Liver (tissue), 9 donors: ENCODE data around the gene ADAM19. TPM values are rescaled to one million over a fixed set of nuclear protein-coding genes. Genes with fewer than 3 reads are reported as not detected.

Experiments used
- DNase-seq: peaks from one replicate; pipeline ENCODE4 v3.0.0-alpha.2; 2017; ENCODE audit warnings: low spot score
- H3K27ac ChIP-seq, 2 donors: one replicate each; pipeline ENCODE4 v1.7.0; 2013; ENCODE audit warnings: inconsistent platforms in 2 of 2, low read length in 2 of 2, control low read depth in 1 of 2, low read depth in 1 of 2, mild to moderate bottlenecking in 1 of 2
- H3K27me3 ChIP-seq, 4 donors: one replicate each; pipeline versions ENCODE4 v1.6.1 to v1.7.0; 2013; ENCODE audit warnings: low read length in 3 of 4, inconsistent platforms in 1 of 4, mild to moderate bottlenecking in 1 of 4, moderate library complexity in 1 of 4; ENCODE audit not compliant: control insufficient read depth in 4 of 4, insufficient read depth in 4 of 4
- H3K36me3 ChIP-seq, 4 donors: one replicate each; pipeline versions ENCODE4 v1.6.1 to v1.7.0; 2013; ENCODE audit warnings: low read length in 3 of 4, mild to moderate bottlenecking in 3 of 4, low read depth in 1 of 4, moderate library complexity in 1 of 4; ENCODE audit not compliant: control insufficient read depth in 4 of 4, insufficient read depth in 3 of 4
- H3K4me1 ChIP-seq, 4 donors: one replicate each; pipeline versions ENCODE4 v1.6.1 to v1.7.0; 2013; ENCODE audit warnings: low read length in 3 of 4, mild to moderate bottlenecking in 3 of 4, moderate library complexity in 1 of 4; ENCODE audit not compliant: control insufficient read depth in 4 of 4, insufficient read depth in 4 of 4
- H3K4me3 ChIP-seq, 3 donors: one replicate each; pipeline versions ENCODE4 v1.6.1 to v1.7.0; 2013; ENCODE audit warnings: low read length in 3 of 3, control low read depth in 1 of 3, low read depth in 1 of 3, mild to moderate bottlenecking in 1 of 3
- H3K9ac ChIP-seq, 2 donors: one replicate each; pipeline ENCODE4 v1.7.0; 2013; ENCODE audit warnings: low read length in 2 of 2, mild to moderate bottlenecking in 2 of 2, moderate library complexity in 2 of 2, control low read depth in 1 of 2, low read depth in 1 of 2
- H3K9me3 ChIP-seq, 4 donors: one replicate each; pipeline versions ENCODE4 v1.6.1 to v1.7.0; 2013; ENCODE audit warnings: low read length in 3 of 4; ENCODE audit not compliant: control insufficient read depth in 4 of 4
- CTCF ChIP-seq: fragments of 150-350 bp; IDR thresholded peaks from 2 replicates; pipeline ENCODE4 v1.5.1; 2017; ENCODE audit warnings: improper control_type of control experiment, low read depth, low read length; ENCODE audit not compliant: missing input control
- EGR1 ChIP-seq, 2 donors: IDR thresholded peaks; 2 replicates each; pipeline ENCODE4 v1.6.1; 2016 to 2018; ENCODE audit warnings: antibody characterized with exemption in 2 of 2, low read depth in 2 of 2
- FOXA1 ChIP-seq: IDR thresholded peaks from 2 replicates; pipeline ENCODE4 v1.6.1; 2016; ENCODE audit warnings: antibody characterized with exemption
- FOXA2 ChIP-seq: IDR thresholded peaks from 2 replicates; pipeline ENCODE4 v1.6.1; 2016; ENCODE audit warnings: antibody characterized with exemption
- GABPA ChIP-seq, 2 donors: IDR thresholded peaks in 1 of 2; conservative IDR thresholded peaks in 1 of 2; 2 replicates each; pipeline ENCODE4 v1.6.1; 2016; ENCODE audit warnings: antibody characterized with exemption in 2 of 2, mild to moderate bottlenecking in 1 of 2, moderate library complexity in 1 of 2
- HNF4A ChIP-seq, 2 donors: conservative IDR thresholded peaks; 2 replicates each; pipeline ENCODE4 v1.6.1; 2016; ENCODE audit warnings: antibody characterized with exemption in 2 of 2, mild to moderate bottlenecking in 2 of 2
- HNF4G ChIP-seq: IDR thresholded peaks from 2 replicates; pipeline ENCODE4 v1.6.1; 2016; ENCODE audit warnings: antibody characterized with exemption
- JUND ChIP-seq, 2 donors: IDR thresholded peaks; 2 replicates each; pipeline ENCODE4 v1.6.1; 2016; ENCODE audit warnings: antibody characterized with exemption in 2 of 2
- MAX ChIP-seq: IDR thresholded peaks from 2 replicates; pipeline ENCODE4 v1.6.1; 2016; ENCODE audit warnings: antibody characterized with exemption
- NR2F2 ChIP-seq: IDR thresholded peaks from 2 replicates; pipeline ENCODE4 v1.6.1; 2016; ENCODE audit warnings: antibody characterized with exemption
- RAD21 ChIP-seq, 2 donors: IDR thresholded peaks; 2 replicates each; pipeline ENCODE4 v1.6.1; 2016; ENCODE audit warnings: antibody characterized with exemption in 2 of 2, mild to moderate bottlenecking in 2 of 2
- REST ChIP-seq: IDR thresholded peaks from 2 replicates; pipeline ENCODE4 v1.6.1; 2016; ENCODE audit warnings: antibody characterized with exemption, mild to moderate bottlenecking
- RXRA ChIP-seq, 2 donors: IDR thresholded peaks; 2 replicates each; pipeline ENCODE4 v1.6.1; 2017 to 2018; ENCODE audit warnings: antibody characterized with exemption in 2 of 2, mild to moderate bottlenecking in 1 of 2
- SP1 ChIP-seq: IDR thresholded peaks from 2 replicates; pipeline ENCODE4 v1.6.1; 2018; ENCODE audit warnings: antibody characterized with exemption, mild to moderate bottlenecking
- TAF1 ChIP-seq: conservative IDR thresholded peaks from 2 replicates; pipeline ENCODE4 v1.6.1; 2016; ENCODE audit warnings: antibody characterized with exemption, mild to moderate bottlenecking
- YY1 ChIP-seq: IDR thresholded peaks from 2 replicates; pipeline ENCODE4 v1.6.1; 2016; ENCODE audit warnings: antibody characterized with exemption, mild to moderate bottlenecking
- ZBTB33 ChIP-seq: IDR thresholded peaks from 2 replicates; pipeline ENCODE4 v1.6.1; 2016; ENCODE audit warnings: antibody characterized with exemption
- WGBS: extraction: QIAGEN DNeasy Blood & Tissue Kit; methylation state at CpG from one replicate; pipeline ENCODE4 v1.1.7; 2013; 5-methylcytosine and 5-hydroxymethylcytosine counted together
- polyA plus RNA-seq, 2 donors: library from polyadenylated mRNA; stranded (reverse) in 1 of 2; unstranded in 1 of 2; fragments of 200-250 nt in 1 of 2; fragments of >200 nt in 1 of 2; fragmentation: Nextera tagmentation in 1 of 2; extraction: Ambion mirVana in 1 of 2; gene quantifications; one replicate each; pipeline versions ENCODE4 v1.2.1 to v1.2.3, GENCODE V29; 2013 to 2015
- total RNA-seq, 2 donors: library from RNA; depleted of rRNA; stranded (reverse); fragments of >200 nt; gene quantifications; one replicate each; pipeline ENCODE4 v1.2.3, GENCODE V29; 2014
- donor health status: healthy.
- donor health status: healthy.
- donor health status: healthy.
- donor health status: healthy.
- donor health status: healthy.

Gene ADAM19
- total and polyA plus RNA-seq, 4 donors: 2.4 to 7.1 (median 2.9) TPM

- no peak for TF ChIP-seq SP1
These were observed 119.3 kb downstream of the ADAM19 start (continued) for GRCh38 chr5:157456301-157456700.

- no peaks in the 10 kb centered on the region for H3K36me3 ChIP-seq
- H3K27ac ChIP-seq: no peak overlapping the region
- no peaks in the 10 kb centered on the region for H3K9me3 ChIP-seq
- WGBS: 85% methylated on average over 7 of the region's 7 CpGs
- H3K4me3 ChIP-seq: no peak overlapping the region
- H3K27me3 ChIP-seq: no peaks in the 10 kb centered on the region
- no peak overlapping the region for H3K9ac ChIP-seq
- TF ChIP-seq CTCF (no peak), HNF4A (conservative IDR thresholded peaks at IDR 0.05) (no peak), RAD21 (IDR thresholded peaks at IDR 0.05) (no peak), RXRA (IDR thresholded peaks at IDR 0.05) (no peak), GABPA (IDR thresholded peaks at IDR 0.05 in 1 of 2, conservative IDR thresholded peaks at IDR 0.05 in 1 of 2) (no peak), FOXA1 (no peak), NR2F2 (no peak), JUND (IDR thresholded peaks at IDR 0.05) (no peak), REST (no peak), EGR1 (IDR thresholded peaks at IDR 0.05; ENCODE audit: low read depth in 2 of 2) (no peak), FOXA2 (no peak)
- no peak for DNase-seq
- H3K4me1 ChIP-seq: peaks cover under 1 to 4% (median 3%) of the 10 kb centered on the region in 4 donors
These were observed 120.5 kb downstream of the ADAM19 start for GRCh38 chr5:157455057-157455456.

GRCh38 chr5:157454273-157454672 lies 121.3 kb downstream of the ADAM19 start:
- TF ChIP-seq GABPA (IDR thresholded peaks at IDR 0.05 in 1 of 2, conservative IDR thresholded peaks at IDR 0.05 in 1 of 2): no peak
- no peak for TF ChIP-seq EGR1 (IDR thresholded peaks at IDR 0.05; ENCODE audit: low read depth in 2 of 2)
- no peak for TF ChIP-seq FOXA2
- no peak for TF ChIP-seq REST
- no peak for TF ChIP-seq HNF4G
- TF ChIP-seq YY1: no peak
- no peak for TF ChIP-seq CTCF
- no peak for TF ChIP-seq FOXA1
- TF ChIP-seq TAF1: no peak
- no peak for TF ChIP-seq RAD21 (IDR thresholded peaks at IDR 0.05)
- no peak for TF ChIP-seq RXRA (IDR thresholded peaks at IDR 0.05)
- TF ChIP-seq JUND (IDR thresholded peaks at IDR 0.05): no peak
- TF ChIP-seq HNF4A (conservative IDR thresholded peaks at IDR 0.05): no peak
- TF ChIP-seq ZBTB33: no peak
- no peak for TF ChIP-seq MAX
- Histone ChIP-seq H3K36me3 (no peaks in the 10 kb centered on the region), H3K4me3 (no peak overlapping the region), H3K9me3 (no peaks in the 10 kb centered on the region), H3K27me3 (no peaks in the 10 kb centered on the region), H3K9ac (no peak overlapping the region), H3K4me1 (no peaks in the 10 kb centered on the region), H3K27ac (no peak overlapping the region)
- WGBS: 88% methylated on average over 7 of the region's 7 CpGs
- no peak for DNase-seq
